ENCODE data around the gene MACROH2A2. TPM values are rescaled to one million over a fixed set of nuclear protein-coding genes. Genes with fewer than 3 reads are reported as not detected.

MACROH2A2 gene
- total and polyA plus RNA-seq, 12 donors, result 10.0 to 17.5 (median 12.7) TPM

GRCh38 chr10:70053218-70053840, 683 bp downstream of the MACROH2A2 start:
- Histone ChIP-seq H3K9me3 (no peaks in the 10 kb centered on the region), H3K36me3 (no peaks in the 10 kb centered on the region), H3K27me3 (peaks cover 0 to 57% (median 17%) of the 10 kb centered on the region in 7 donors), H3K27ac (peak overlapping the region; percentile 21 to 88 (median 78)), H3K4me1 (peaks cover 0 to 20% (median 5%) of the 10 kb centered on the region in 9 donors), H3K4me3 (peak overlapping the region; percentile 27 to 80 (median 76))
- DNase-seq (peak; percentile 5 to 31), ATAC-seq (peak; percentile 38 to 78 (median 63))
- TF ChIP-seq CTCF (IDR thresholded peaks at IDR 0.05), result no peak
- intact Hi-C loops (cut with DNase I), result no loop called here
- 1% methylated on average over 59 to 78 of the region's 78 CpGs for WGBS, 2 donors

- intact Hi-C loops (cut with DNase I), result no loop called here
- Histone ChIP-seq H3K4me3 (peak overlapping the region; percentile 27 to 80 (median 76)), H3K27ac (peak overlapping the region in 9 of 10 donors; percentile 52 to 88 (median 75)), H3K4me1 (peaks cover 0 to 20% (median 5%) of the 10 kb centered on the region in 9 donors), H3K9me3 (no peaks in the 10 kb centered on the region), H3K36me3 (no peaks in the 10 kb centered on the region), H3K27me3 (peaks cover 0 to 57% (median 17%) of the 10 kb centered on the region in 7 donors)
- peak; percentile 9 to 22 for DNase-seq
- 6 to 7% methylated on average over 33 of the region's 33 CpGs for WGBS, 2 donors
- peak in 4 of 8 donors; percentile 23 to 52 (median 30) for ATAC-seq
- TF ChIP-seq CTCF (IDR thresholded peaks at IDR 0.05), result peak in 5 of 9 donors; percentile 19 to 36 (median 20)
Measured at GRCh38 chr10:70053841-70054288, 1.2 kb downstream of the MACROH2A2 start.

- no peak overlapping the region for H3K27ac ChIP-seq
- no peaks in the 10 kb centered on the region for H3K9me3 ChIP-seq
- ATAC-seq, result no peak
- peaks cover 0 to 20% (median 5%) of the 10 kb centered on the region in 9 donors for H3K4me1 ChIP-seq
- DNase-seq, result no peak
- intact Hi-C loops (cut with DNase I), result no loop called here
- WGBS, 2 donors, result 77 to 80% methylated on average over 4 of the region's 4 CpGs
- no peak for TF ChIP-seq CTCF (IDR thresholded peaks at IDR 0.05)
- no peak overlapping the region for H3K4me3 ChIP-seq
- peaks cover 0 to 54% (median 17%) of the 10 kb centered on the region in 7 donors for H3K27me3 ChIP-seq
- H3K36me3 ChIP-seq, result no peaks in the 10 kb centered on the region
Measured at GRCh38 chr10:70054902-70055301, 2.3 kb downstream of the MACROH2A2 start.

GRCh38 chr10:70055550-70055949, 2.9 kb downstream of the MACROH2A2 start:
- Histone ChIP-seq H3K27me3 (peaks cover 0 to 48% (median 15%) of the 10 kb centered on the region in 7 donors), H3K36me3 (no peaks in the 10 kb centered on the region), H3K27ac (no peak overlapping the region), H3K4me1 (peaks cover 0 to 20% (median 5%) of the 10 kb centered on the region in 9 donors), H3K9me3 (no peaks in the 10 kb centered on the region), H3K4me3 (no peak overlapping the region)
- TF ChIP-seq CTCF (IDR thresholded peaks at IDR 0.05), result no peak
- WGBS, 2 donors, result 90 to 100% methylated on average over 1 of the region's 1 CpG
- intact Hi-C loops (cut with DNase I), result no loop called here
- DNase-seq (no peak), ATAC-seq (no peak)

Data from heart right ventricle (tissue), 16 donors.